Upper lobe of right lung (tissue), 1 donor: ENCODE results near the gene CBX7. TPM values are rescaled to one million over a fixed set of nuclear protein-coding genes. Genes with fewer than 3 reads are reported as not detected.

Experiments
- ATAC-seq: fragments of 200-7000 bp; cut with Tn5 transposase; one replicate; pipeline ENCODE4 v1.9.1; 2020; ENCODE audit warnings: mild to moderate bottlenecking, moderate library complexity
- DNase-seq: peaks from one replicate; pipeline ENCODE4 v3.0.0-alpha.2; 2020
- H3K27ac ChIP-seq: fragments of 200-600 bp; one replicate; pipeline ENCODE4 v1.8.0; 2022
- H3K27me3 ChIP-seq: fragments of 200-600 bp; one replicate; pipeline ENCODE4 v1.8.0; 2022; ENCODE audit warnings: mild to moderate bottlenecking
- H3K36me3 ChIP-seq: fragments of 200-600 bp; one replicate; pipeline ENCODE4 v1.8.0; 2022
- H3K4me1 ChIP-seq: fragments of 200-600 bp; one replicate; pipeline ENCODE4 v1.8.0; 2022
- H3K4me3 ChIP-seq: fragments of 200-600 bp; one replicate; pipeline ENCODE4 v1.8.0; 2022; ENCODE audit warnings: mild to moderate bottlenecking
- H3K9me3 ChIP-seq: fragments of 200-600 bp; one replicate; pipeline ENCODE4 v1.8.0; 2022
- intact Hi-C: fragments of 100-400 bp; cut with DNase I; formaldehyde crosslinking; loops from one replicate; pipeline ENCODE4 v1.11.0; 2022
- total RNA-seq: library from RNA; stranded (reverse); fragmentation: NEBNext Ultra II Directional; extraction: Animal tissue kit (Norgen Biotek cat#: 25700); gene quantifications from one replicate; pipeline ENCODE4 v1.2.1, GENCODE V29; 2021
- TF ChIP-seq, protein P1 (sequence below): fragments of 200-600 bp; IDR thresholded peaks from one replicate; pipeline ENCODE4 v1.8.0; 2022; ENCODE audit warnings: antibody characterized with exemption
- donor health status: DM: no; HTN: yes; CAD: no; lungs with severe emphysema.

CBX7 gene
- total RNA-seq, 1 donor from 2014 or later = 62.7 TPM

DNA sequence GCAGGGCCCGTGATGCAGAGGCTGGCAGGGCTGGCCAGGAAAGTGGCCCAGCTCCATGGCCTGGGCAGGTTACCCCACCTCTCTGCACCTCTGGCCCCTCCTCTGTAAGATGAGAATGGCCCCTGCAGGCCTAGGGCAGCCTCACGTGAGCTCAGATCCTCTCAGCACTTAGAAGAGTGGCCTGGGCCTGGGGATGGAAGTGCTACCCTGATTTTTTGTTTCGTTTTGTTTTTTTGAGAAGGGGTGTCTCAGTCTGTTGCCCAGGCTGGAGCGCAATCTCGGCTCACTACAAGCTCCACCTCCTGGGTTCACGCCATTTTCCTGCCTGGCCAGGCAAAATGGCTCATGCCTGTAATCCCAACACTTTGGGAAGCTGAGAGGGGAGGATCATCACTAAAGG lies 54.5 kb downstream of the CBX7 start:
- TF ChIP-seq, protein P1, sequence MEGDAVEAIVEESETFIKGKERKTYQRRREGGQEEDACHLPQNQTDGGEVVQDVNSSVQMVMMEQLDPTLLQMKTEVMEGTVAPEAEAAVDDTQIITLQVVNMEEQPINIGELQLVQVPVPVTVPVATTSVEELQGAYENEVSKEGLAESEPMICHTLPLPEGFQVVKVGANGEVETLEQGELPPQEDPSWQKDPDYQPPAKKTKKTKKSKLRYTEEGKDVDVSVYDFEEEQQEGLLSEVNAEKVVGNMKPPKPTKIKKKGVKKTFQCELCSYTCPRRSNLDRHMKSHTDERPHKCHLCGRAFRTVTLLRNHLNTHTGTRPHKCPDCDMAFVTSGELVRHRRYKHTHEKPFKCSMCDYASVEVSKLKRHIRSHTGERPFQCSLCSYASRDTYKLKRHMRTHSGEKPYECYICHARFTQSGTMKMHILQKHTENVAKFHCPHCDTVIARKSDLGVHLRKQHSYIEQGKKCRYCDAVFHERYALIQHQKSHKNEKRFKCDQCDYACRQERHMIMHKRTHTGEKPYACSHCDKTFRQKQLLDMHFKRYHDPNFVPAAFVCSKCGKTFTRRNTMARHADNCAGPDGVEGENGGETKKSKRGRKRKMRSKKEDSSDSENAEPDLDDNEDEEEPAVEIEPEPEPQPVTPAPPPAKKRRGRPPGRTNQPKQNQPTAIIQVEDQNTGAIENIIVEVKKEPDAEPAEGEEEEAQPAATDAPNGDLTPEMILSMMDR = no peak
- no peak for DNase-seq
- H3K27ac ChIP-seq = peak overlapping the region; percentile 68
- no peaks in the 10 kb centered on the region for H3K36me3 ChIP-seq
- ATAC-seq = no peak
- intact Hi-C loops = no loop called here
- peaks cover 19% of the 10 kb centered on the region for H3K4me1 ChIP-seq
- H3K4me3 ChIP-seq = no peak overlapping the region
- H3K9me3 ChIP-seq = no peaks in the 10 kb centered on the region
- no peaks in the 10 kb centered on the region for H3K27me3 ChIP-seq

DNA sequence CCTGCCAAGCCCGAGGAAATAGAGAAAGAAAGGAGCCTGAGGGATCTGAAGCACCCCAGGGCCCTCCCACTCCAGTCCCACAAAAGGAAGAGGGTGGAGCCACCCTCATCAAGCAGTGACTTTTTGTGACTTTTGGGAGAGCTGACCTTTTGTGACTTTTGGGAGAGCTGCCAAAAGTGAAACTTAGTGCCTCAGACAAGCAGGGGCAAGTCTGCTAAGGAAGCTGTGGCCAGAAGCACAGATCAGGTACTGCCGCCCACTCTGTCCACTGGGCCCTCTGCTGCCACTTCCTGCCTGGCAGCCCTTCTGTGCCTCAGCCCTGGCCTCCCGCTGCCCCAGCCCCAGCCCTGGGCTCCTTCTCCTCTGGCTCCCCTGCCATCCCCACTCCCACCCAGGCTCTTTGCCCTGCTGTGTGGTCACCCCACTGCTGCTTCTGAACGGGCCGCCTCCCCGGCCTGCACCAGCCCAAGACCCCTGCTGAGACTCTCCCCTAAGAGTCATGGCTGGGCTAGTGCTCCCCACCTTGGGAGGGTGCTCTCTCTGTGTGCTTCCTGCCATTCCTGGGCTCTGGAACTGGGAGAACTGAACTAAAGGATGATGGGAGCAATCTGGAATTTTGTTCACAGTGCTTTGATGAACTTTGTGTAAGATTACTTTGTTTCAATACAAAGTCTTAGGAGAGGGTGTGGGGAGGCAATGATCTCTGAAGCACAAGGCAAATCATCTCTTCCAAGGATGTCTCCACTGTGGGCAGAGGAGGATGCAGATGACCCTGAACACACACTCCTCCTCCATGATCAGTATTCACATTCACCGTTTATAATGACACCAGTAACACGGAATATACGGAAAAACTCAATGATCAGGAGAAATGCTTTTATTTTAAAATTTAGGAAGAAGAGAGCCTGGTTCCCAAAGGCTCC lies 55.1 kb downstream of the CBX7 start, which contains the start of gene APOBEC3H:
Gene APOBEC3H (plus strand): TSS at position 147 of the 923 bp plus-strand sequence. CDS start 3,035 bp downstream, outside the sequence.
- TF ChIP-seq, protein P1 = no peak
- Histone ChIP-seq H3K4me1 (peaks cover 19% of the 10 kb centered on the region), H3K27me3 (no peaks in the 10 kb centered on the region), H3K36me3 (no peaks in the 10 kb centered on the region), H3K9me3 (no peaks in the 10 kb centered on the region), H3K27ac (peak within 1 kb of the TSS; percentile 68), H3K4me3 (no peak within 1 kb of the TSS)
- peak; percentile 86 for ATAC-seq
- intact Hi-C loops = no loop called here
- DNase-seq = peak; percentile 78

DNA sequence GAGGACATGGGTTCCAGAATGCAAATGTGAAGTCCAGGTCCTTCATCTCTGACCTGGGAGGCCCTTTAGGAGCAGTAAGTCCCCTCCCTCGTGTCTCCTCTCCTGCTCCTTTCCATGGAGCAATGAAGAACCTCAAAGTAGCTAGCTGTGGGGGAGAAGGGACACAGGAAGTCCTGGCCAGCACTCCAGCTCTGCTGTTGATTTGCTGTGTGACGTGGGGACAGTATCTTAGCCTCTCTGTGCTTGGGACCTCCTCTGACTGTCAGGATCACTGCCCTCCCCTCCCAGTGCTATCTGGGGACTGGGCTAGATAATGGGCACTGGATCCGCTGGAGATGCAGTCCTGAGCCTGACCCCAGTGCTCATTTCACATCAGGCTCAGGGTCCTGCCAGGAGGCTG lies 56.5 kb downstream of the CBX7 start:
- peaks cover 19% of the 10 kb centered on the region for H3K4me1 ChIP-seq
- no peaks in the 10 kb centered on the region for H3K9me3 ChIP-seq
- H3K27ac ChIP-seq = no peak overlapping the region
- H3K4me3 ChIP-seq = no peak overlapping the region
- no peak for DNase-seq
- no peaks in the 10 kb centered on the region for H3K36me3 ChIP-seq
- no peaks in the 10 kb centered on the region for H3K27me3 ChIP-seq
- intact Hi-C loops = no loop called here
- TF ChIP-seq, protein P1 = no peak
- no peak for ATAC-seq

DNA sequence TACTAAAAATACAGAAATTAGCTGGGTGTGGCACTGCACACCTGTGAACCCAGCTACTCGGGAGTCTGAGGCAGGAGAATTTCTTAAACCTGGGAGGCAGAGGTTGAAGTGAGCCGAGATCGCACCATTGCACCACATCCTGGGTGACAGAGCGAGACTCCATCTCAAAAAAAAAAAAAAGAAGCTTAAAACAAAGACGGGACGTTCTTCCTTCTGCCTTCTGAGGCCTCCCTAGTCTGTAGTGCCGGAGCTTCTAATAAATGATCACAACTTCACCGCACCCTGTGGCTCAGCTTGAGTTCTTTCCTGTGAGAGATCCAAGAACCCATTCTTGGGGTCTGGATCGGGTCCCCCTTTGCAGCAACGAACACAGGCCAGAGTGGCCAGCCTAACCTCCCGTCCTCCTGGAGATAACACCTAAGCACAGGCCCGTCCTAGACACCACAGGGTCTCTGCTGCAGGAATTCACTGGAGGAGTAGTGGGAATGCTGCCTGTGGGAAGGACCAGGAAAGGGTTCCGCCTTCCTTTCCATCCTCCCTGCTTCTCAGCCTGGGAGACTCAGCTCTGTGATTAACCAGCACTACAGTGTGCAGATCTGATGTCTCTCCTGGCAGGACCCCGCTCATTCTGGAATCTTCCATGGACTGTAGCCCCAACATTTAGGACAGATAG lies 57.6 kb downstream of the CBX7 start:
- no peak overlapping the region for H3K4me3 ChIP-seq
- H3K36me3 ChIP-seq = no peaks in the 10 kb centered on the region
- intact Hi-C loops = no loop called here
- peaks cover 19% of the 10 kb centered on the region for H3K4me1 ChIP-seq
- DNase-seq (no peak), ATAC-seq (no peak)
- peak overlapping the region; percentile 36 for H3K27ac ChIP-seq
- no peaks in the 10 kb centered on the region for H3K9me3 ChIP-seq
- TF ChIP-seq, protein P1 = no peak
- H3K27me3 ChIP-seq = no peaks in the 10 kb centered on the region

DNA sequence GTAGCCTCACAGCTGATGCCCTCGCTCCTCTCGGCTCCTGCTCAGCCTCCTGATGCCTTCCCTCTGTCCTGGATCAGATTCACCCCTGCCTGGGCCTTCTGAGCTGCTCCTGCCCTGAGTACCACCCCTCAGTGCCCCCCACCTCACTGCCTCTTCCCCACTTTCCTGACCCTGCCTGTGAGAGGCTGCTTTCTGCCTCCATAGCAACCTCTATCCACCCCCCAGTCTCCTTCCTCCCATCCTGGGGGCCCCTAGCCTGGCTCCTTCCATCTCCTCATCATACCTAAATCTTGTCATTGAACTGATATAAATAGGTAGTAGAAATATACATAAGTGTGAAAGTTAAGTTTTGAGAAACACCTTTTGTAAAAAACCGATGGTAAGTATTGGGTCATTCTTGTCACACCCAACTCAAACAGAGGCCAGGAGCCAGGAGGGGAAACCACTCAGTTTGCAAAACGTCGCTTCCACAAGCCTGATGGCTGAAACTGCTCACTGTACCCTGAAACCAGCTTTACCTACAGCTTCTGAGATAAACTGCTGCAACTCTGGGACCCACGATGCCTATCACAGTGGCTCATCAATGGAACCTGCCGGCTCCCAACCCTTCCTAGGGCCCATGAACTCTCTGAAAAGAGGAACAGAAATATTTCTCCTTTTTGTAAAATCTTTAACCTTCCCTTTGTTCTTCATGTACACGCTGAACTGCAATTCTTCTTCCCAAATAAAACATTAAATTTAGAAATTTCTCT lies 60.2 kb downstream of the CBX7 start:
- no peaks in the 10 kb centered on the region for H3K9me3 ChIP-seq
- H3K27me3 ChIP-seq = no peaks in the 10 kb centered on the region
- no peak overlapping the region for H3K4me3 ChIP-seq
- H3K27ac ChIP-seq = peak overlapping the region; percentile 11
- no peak for ATAC-seq
- H3K4me1 ChIP-seq = peaks cover 11% of the 10 kb centered on the region
- TF ChIP-seq, protein P1 = no peak
- intact Hi-C loops = no loop called here
- no peak for DNase-seq
- no peaks in the 10 kb centered on the region for H3K36me3 ChIP-seq
